Measurements from ENCODE around the gene SLX4IP. TPM values are rescaled to one million over a fixed set of nuclear protein-coding genes. Genes with fewer than 3 reads are reported as not detected.

Gene SLX4IP
- total and polyA plus RNA-seq, 2 of the 13 experiments (the other 11 are each of a cell fraction or from before 2014, with no cell fraction given), result 3.6 to 7.3 TPM

DNA sequence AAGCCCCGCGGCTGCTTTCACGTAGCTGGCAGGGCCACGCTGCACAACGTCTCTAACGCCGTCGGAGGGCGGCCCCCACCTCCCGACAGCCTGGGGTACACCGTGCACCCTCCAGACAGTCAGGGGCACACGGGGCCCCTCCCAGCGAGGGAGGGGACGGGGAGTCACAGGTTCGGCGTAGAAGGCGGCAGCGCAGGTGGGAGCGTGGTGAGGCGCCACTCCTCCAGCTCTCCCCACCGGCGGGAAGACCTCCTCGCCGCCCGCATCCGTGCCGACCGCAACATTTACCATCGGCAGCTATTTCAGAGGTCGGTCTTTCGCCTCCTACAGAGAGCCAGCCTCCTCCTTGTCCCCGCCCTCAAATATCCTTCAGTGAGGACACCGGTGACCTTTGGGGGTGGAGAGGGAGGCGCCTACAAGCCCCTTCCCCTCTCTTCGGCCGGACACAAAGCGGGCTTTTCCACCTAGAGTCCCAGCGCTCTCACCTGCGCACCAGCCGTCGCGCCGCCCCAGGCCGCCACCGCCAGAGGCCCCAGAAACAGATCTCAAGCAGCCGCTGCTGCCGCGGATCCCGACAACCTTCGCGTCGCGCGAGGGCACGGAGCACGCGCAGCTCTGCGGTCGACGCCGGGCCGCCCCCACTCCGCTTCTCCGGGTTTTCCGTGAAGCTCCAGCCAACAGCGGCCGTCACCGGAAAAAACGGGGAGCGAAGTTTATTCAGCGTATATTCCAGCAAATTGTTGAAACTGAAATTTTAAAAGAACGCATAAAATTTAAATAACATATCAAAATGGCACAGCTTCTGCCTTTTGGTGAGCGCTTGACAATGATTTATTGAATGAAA, 1.3 kb upstream of the SLX4IP start, which contains the start of gene MKKS (continued):
- TF ChIP-seq, protein P1, sequence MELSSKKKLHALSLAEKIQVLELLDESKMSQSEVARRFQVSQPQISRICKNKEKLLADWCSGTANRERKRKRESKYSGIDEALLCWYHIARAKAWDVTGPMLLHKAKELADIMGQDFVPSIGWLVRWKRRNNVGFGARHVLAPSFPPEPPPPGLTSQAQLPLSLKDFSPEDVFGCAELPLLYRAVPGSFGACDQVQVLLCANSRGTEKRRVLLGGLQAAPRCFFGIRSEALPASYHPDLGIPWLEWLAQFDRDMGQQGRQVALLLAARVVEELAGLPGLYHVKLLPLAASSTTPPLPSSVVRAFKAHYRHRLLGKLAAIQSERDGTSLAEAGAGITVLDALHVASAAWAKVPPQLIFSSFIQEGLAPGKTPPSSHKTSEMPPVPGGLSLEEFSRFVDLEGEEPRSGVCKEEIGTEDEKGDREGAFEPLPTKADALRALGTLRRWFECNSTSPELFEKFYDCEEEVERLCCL (CRISPR knock-in tag; IDR thresholded peaks at IDR 0.05; ENCODE audit: borderline replicate concordance), result peak; percentile 84; the same call in 1 of the 2 replicates
- TF ChIP-seq, protein P2, sequence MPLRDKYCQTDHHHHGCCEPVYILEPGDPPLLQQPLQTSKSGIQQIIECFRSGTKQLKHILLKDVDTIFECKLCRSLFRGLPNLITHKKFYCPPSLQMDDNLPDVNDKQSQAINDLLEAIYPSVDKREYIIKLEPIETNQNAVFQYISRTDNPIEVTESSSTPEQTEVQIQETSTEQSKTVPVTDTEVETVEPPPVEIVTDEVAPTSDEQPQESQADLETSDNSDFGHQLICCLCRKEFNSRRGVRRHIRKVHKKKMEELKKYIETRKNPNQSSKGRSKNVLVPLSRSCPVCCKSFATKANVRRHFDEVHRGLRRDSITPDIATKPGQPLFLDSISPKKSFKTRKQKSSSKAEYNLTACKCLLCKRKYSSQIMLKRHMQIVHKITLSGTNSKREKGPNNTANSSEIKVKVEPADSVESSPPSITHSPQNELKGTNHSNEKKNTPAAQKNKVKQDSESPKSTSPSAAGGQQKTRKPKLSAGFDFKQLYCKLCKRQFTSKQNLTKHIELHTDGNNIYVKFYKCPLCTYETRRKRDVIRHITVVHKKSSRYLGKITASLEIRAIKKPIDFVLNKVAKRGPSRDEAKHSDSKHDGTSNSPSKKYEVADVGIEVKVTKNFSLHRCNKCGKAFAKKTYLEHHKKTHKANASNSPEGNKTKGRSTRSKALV (CRISPR knock-in tag; IDR thresholded peaks at IDR 0.05), result peak; percentile 31
- TF ChIP-seq BORCS8-MEF2B (CRISPR knock-in tag; IDR thresholded peaks at IDR 0.05), result peak; percentile 98
- peak; percentile 19; the same call in 1 of the 2 replicates for TF ChIP-seq ZNF318 (CRISPR knock-in tag; IDR thresholded peaks at IDR 0.05)
- TF ChIP-seq ZNF619 (CRISPR knock-in tag; IDR thresholded peaks at IDR 0.05), result no peak
- peak; percentile 89; the same call in 1 of the 2 replicates for TF ChIP-seq NR3C1 (CRISPR knock-in tag; IDR thresholded peaks at IDR 0.05)
- peak; percentile 81; the same call in 1 of the 2 replicates for TF ChIP-seq ARNTL (CRISPR knock-in tag; IDR thresholded peaks at IDR 0.05)
- TF ChIP-seq TRIM24 (CRISPR knock-in tag; IDR thresholded peaks at IDR 0.05), result no peak
- TF ChIP-seq POLR2G (IDR thresholded peaks at IDR 0.05; ENCODE audit: low read depth, low read length), result peak; percentile 89
- TF ChIP-seq FOXC1 (CRISPR knock-in tag; IDR thresholded peaks at IDR 0.05; ENCODE audit: borderline replicate concordance), result peak; percentile 94
- peak; percentile 79; the same call in 1 of the 2 replicates for TF ChIP-seq MIER3 (CRISPR knock-in tag; IDR thresholded peaks at IDR 0.05; ENCODE audit: borderline replicate concordance)
- TF ChIP-seq TBX2 (CRISPR knock-in tag; IDR thresholded peaks at IDR 0.05; ENCODE audit: borderline replicate concordance), result peak; percentile 96
- TF ChIP-seq ZNF276 (CRISPR knock-in tag; IDR thresholded peaks at IDR 0.05; ENCODE audit: low read depth), result peak; percentile 90; the same call in 1 of the 2 replicates
- no peak for TF ChIP-seq TCF12 (IDR thresholded peaks at IDR 0.05)
- TF ChIP-seq TCF12 (CRISPR knock-in tag; IDR thresholded peaks at IDR 0.05), result 0 out of 2 replicates have a peak, but pooled peaks have one; percentile 36
